GM19035 (cell line): ENCODE results near the gene USP8.
"Not testable (repeated sequence)": the region's sequence is repeated elsewhere in the genome, so short reads cannot be mapped to it uniquely, and the experiment has no call there.

Source experiments
- ATAC-seq: cut with Tn5 transposase; IDR thresholded peaks from one replicate; pipeline ENCODE4 v1.9.1; 2021; ENCODE audit not compliant: unreplicated experiment

The USP8 gene

DNA sequence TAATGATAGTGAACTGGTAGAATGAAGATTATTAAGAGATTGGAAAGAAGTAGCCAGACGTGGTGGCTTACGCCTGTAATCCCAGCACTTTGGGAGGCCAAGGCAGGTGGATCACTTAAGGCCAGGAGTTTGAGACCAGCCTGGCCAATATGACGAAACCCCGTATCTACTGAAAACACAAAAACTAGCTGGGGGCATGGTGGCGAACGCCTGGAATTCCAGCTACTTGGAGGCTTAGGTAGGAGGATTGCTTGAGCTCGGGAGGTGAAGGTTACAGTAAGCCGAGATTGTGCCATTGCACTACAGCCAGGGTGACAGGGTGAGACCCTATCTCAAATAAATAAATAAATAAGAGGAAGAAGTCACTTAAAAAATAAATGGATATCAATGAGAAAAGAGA, 14.0 kb downstream of the USP8 start:
- ATAC-seq: no peak

DNA sequence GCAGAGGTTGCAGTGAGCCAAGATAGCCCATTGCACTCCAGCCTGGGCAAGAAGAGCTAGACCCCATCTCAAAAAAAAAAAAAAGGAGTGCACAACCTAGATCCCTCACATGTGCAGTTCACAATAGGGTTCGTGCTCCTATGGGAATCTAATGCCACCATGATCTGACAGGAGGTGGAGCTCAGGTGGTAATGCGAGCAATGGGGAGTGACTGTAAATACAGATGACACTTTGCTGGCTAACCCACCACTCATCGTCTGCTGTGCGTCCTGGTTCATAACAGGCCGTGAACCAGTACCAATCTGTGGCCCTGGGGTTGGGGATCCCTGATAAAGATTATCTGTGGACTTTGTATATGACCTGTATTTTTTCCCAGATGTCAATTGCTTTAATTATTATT, 16.7 kb downstream of the USP8 start:
- no peak for ATAC-seq

DNA sequence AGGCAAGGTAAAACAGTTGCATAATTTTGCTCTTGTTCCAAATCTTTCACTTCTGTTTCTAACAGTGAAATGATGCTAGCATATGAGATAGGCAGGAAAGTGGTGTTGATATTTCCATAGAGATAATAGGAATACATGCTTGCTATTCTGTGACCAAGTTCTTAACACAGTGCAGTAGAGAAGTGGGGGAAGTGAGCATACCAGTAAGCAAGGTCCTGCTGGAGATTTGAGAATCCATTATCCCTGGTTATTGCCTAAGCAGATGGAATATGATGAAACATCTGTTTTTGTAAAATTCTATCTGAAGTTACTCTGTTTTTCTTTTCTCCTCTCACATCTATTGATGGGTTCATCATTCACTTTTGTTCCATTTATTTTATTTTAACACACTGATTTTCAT, 28.7 kb downstream of the USP8 start:
- ATAC-seq: no peak

DNA sequence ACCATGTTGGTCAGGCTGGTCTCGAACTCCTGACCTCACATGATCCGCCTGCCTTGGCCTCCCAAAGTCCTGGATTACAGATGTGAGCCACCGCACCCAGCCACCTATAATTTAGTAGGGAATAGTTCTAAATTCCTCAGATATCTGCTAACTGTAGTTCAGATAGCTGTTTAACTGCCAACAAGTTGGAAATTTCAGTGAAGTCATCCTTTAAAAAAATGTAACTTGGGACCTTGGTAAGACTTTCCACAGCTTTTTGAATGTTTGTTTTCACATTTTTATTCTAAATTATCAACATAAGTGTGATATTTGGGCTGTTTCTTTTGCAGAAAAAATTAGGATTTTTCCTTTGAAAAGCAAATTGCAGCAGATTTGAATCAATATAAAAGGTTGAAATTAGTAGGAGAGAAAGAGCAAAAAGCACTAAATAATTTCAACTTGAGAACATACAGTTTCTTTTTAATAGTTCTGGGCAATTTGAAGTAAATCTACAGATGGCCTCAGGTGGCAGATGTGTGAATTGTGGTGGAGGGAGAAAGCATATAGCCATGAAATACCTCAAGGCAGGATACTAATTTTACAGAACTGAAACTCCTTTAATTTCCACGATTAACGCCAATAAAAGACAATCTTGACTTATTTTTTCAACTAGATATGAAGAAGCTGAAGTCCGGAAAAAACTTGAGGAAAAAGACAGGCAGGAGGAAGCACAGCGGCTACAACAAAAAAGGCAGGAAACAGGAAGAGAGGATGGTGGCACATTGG, 34.3 kb downstream of the USP8 start:
- ATAC-seq: no peak

DNA sequence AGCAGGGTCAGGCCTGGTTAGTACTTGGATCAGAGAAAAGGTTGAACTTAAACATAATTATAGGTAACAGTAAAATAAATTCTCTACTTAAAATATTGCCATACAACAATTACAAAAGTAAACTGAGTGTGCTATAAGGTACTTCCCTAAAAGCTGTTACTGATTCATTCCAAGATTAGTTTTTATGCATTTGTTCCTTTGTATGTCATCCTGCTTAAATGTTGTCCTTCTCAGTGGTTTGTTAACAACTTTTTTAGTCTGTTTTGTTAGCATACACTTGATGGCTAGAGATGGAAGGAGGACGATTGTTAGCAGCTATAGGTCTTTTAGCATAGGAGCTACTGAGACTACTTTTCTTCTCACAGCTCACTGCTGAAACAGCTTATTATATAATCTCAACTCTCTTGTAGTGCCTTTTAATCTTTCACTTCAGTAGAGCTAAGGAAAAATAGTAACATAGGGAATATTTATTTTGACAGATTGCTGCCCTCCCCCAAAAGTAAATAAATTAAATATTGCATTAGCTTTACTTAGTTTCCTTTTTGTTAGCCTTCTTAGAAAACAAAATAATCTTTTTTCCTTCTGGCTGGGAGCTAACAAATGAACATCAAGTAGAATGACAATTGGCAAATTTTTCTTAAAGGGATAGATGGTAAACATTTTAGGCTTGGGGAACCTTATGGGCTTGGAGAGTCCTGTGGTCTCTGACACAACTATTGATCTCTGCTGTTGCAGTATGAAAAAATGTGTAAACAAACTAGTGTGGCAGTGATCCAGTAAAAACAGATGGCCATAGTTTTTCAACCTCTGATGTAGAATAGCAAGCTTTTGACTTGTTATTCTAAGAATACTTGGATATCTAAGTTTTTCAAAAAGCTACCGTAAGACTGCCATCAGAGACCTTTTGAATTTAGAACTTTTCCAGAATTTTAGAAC, 39.5 kb downstream of the USP8 start:
- no peak for ATAC-seq

DNA sequence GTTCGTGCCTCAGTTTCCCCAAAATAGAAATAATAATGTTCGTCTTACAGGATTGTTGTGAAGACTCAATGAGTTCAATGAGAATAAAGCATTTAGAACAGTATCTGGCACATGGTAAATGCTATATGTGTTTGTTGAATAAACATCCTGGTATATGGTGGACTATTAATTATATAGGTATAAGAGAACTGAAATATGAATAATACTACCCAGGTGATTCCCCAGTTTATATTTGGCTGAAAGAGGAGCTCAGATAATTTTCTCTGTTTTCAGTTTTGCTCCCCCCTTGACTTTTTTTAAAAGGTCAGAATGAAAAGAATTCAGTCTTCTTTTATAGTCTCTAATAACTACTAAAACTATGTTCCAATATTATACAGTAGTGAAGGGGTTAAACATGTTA, 46.9 kb downstream of the USP8 start:
- ATAC-seq: no peak

DNA sequence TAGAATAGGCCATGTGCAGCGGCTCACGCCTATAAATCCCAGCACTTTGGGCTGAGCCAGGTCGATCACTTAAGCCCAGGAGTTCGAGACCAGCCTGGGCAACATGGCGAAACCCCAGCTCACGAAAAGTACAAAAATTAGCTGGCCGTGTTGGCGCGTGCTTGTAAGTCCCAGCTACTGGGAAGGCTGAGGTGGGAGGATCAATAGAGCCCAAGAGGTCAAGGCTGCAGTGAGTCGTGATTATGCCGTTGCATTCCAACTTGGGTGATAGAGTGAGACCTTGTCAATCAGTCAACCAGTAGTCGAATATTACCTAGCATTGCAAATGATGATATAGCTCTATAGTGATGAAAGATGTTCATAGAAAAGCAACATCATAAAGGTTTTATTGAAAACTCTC, 51.9 kb downstream of the USP8 start:
- ATAC-seq: no peak

DNA sequence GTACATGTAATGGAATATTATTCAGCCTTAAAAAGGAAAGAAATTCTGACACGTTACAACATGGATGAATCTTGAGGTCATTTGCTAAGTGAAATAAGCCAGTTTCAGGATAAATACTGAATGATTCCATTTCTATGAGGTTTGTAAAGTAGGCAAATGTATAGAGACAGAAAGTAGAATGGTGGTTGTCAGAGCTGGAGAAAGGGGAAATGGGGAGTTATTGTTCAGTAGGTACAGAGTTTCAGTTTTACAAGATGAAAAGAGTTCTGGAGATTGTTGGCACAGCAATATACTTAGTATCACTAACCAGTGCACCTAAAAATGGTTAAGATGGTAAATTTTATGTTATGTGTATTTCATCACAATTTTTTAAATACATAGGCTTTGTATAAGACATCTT, 60.6 kb downstream of the USP8 start:
- ATAC-seq: no peak

DNA sequence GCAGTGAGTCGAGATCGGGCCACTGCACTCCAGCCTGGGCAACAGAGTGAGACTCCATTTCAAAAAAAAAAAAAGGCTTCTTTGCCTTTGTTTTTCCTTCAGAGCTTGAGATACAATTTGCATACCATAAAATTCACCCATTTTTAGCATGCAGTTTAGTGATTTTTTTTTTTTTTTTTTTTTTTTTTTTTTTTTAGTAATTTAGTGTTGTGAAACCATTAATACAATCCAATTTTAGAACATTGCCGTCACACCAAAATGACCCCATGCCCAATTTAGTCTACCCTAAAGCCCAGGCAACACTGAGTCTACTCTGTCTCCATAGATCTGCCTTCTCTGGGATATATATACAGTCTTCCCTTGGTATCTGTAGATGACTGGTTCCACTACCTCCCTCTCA, 61.2 kb downstream of the USP8 start:
- ATAC-seq: no peak

DNA sequence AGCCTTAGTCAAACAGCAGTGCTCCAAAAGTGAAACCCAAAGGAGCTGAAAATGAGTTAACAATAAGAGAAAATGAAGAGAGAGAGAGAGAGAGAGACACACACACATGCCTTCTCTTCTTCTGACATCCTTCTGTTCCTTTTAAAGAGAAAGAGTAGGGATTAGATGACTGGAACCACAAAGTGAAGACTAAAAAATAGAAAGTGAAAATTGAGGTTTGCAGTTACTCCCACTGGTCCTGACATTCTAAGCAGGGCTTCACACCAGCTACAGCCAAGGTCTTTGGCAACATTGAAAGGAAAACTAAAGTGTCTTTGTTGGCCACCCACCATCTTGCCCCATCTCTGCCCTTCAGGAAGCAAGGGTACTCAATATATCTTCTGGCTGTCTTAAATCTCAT, 63.1 kb downstream of the USP8 start:
- ATAC-seq: no peak

DNA sequence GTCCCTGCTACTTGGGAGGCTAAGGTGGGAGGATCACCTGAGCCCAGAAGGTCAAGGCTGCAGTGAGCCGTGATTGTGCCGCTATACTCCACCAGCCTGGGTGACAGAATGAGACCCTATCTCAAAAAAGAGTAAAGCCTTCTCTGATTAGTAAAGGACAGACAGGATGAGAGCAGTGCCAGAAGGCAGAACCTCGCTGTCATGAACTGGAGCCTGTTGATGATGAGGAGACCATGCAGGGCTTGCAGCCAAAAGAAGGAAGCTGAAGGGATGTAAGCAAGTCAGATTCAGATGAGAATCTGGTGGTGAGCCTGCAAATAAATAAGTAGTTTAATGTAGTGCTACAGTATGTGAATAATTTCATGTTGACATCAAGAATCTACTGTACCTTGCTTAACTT, 69.4 kb downstream of the USP8 start:
- ATAC-seq: no peak

DNA sequence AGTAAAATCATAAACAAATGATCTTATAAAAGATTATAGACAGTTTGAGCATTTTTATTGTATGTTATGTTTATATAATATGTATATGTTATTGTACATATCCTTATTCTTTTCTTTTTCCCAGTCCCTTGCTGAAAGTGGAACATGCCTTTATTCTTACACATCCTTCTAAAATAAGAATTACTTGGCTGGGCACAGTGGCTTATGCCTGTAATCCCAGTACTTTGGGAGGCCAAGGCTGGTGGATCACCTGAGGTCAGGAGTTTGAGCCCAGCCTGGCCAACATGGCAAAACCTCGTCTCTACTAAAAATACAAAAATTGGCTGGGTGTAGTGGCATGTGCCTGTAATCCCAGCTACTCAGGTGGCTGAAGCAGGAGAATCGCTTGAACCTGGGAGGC, 70.3 kb downstream of the USP8 start:
- not testable (repeated sequence) for ATAC-seq

DNA sequence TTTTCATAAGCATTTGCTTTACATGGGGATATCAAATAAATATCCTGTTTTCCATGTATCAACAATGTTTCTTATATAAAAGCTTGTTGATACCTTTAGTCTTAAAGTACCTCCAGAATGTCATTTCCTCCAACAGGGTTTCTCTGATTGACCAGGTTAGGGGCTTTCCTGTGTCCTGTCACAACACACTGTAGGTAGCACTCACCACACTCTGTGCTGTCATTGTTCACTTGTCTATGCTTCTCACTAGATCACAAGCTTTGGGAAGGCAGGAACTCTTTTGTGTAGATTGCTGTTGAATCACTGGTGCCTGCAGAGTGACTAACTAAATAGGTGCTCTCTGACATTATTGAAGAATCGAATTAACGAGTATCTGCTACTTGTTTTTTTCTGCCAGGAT, 72.5 kb downstream of the USP8 start:
- no peak for ATAC-seq

DNA sequence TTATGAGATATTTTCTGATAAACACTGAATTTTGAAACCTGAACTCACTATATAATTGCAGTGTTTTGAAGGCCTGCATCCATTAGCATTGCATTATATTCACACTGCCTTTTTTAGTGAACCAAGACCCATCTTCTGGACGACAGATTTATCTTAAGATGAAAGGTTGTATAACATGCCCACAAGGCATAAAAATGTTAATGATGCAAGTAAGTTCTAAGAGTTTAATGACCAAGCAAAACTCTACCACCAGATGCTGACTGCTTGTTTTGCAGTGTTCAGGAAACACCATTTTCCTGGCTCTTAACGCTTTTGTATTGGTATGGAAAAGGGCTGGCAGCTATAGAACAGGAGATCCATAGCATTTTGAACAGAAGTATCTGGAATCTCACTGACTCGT, 76.1 kb downstream of the USP8 start:
- ATAC-seq: no peak

DNA sequence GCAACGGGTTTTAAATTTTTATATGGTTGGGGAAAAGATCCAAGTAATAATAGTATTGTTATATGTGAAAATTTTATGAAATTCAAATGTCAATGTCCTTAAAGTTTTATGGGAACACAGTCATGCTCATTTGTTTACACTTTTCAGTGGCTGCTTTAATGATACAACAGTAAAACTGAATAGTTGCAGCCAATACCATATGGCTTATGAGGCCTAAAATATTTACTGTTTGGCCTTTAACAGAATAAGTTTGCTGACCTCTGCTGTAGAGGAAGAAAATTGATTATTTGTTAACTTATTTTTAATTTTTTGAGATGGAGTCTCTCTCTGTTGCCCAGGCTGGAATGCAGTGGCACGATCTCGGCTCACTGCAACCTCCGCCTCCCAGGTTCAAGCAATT, 77.6 kb downstream of the USP8 start:
- ATAC-seq: no peak

DNA sequence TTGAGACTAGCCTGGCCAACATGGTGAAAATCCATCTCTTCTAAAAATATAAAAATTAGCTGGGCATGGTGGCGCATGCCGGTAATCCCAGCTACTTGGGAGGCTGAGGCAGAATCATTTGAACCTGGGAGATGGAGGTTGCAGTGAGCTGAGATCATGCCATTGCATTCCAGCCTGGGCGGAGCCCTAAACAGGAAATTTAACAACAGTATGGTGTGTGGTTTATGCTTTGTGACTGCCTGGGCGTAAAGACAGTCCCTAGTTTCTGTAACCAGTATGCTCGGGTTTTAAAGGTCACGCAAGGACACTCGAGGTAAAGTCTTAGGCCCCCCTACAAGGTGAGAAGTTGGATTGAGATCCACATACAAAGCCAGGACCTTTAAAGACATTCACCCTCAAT, 78.9 kb downstream of the USP8 start:
- ATAC-seq: no peak

DNA sequence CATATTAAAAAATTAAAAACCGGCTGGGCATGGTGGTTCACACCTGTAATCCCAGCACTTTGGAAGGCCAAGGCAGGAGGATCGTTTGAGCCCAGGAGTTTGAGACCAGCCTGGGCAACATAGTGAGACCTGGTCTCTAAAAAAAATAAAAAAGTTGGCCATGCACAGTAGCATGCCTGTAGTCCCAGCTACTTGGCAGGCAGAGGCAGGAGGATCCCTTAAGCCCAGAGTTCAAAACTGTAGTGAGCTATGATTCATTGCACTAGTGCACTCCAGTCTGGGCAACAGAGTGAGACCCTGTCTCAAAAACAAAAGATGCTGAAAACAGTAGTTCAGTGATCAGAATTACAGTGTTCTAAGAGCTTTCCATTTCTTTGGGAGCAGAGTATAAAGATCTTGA, 81.5 kb downstream of the USP8 start:
- not testable (repeated sequence) for ATAC-seq

DNA sequence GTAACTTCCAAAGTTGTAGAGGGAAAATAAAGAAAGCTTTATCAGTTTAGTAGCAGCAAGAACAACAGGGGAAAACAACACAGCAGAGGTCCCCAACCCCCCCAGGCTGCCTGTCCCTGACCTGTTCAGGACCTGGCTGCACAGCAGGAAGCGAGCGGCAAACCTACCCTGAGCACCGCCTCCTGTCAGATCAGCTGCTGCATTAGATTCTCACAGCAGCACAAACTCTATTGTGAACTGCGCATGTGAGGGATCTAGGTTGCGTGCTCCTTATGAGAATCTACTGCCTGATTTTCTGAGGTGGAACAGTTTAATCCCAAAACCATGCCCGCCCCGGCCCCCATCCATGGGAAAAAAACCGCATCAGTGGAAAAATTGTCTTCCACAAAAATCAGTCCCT, 81.9 kb downstream of the USP8 start:
- no peak for ATAC-seq

DNA sequence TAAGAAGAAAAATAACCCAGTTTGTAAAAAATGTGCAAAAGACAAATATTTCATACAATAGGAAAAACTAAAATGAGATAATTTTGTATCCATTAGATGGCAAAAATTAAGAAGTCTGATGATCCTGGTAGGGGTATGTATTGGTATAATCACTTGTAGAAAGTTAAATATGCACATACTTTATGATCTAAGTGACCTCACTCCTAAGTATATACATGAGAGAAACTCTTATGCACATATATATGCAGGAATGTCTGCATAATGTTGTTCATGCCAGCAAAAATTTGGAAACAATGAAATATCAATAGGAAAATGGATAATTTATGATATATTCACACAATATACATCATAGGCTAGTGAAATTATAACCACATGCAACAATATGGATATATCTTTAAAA, 88.8 kb downstream of the USP8 start:
- no peak for ATAC-seq

DNA sequence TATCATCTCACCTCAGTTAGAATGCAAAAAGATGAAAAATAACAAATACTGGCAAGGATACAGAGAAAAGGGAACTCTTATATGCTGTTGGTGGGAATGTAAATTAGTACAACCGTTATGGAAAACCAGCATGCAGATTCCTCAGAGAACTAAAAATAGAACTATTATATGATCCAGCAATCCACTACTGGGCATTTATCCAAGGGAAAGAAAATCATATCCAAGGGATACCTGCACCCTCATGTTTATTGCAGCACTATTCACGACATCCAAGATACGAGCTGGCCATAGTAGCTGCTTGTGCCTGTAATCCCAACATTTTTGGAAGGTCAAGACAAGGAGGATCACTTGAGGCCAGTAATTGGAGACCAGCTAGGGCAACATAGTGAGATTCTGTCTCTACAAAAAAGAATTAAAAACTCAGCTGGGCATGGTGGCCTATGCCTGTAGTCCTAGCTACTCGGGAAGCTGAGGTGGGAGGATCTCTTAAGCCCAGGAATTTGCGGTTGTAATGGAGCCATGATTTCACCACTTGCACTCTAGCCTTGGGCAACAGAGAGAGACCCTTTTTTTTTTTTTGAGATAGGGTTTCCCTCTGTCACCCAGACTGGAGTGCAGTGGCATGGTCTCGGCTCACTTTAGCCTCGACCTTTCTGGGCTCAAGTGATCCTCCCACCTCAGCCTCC, 95.7 kb downstream of the USP8 start:
- ATAC-seq: no peak

DNA sequence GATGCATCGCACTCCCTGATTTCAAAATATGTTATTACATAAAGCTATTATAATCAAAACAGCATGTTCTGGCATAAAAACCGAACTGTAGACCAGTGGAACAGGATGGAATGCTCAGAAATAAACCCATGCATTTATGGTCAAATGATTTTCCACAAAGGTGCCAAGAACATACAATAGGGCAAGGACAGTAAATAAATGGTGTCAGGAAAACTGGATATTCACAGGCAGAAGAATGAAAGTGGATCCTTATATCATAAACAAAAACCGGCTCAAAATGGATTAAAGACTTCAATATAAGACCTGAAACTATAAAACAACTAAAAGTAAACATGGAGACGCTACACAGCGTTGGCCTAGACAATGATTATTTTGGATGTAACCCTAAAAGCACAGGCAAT, 99.6 kb downstream of the USP8 start:
- no peak for ATAC-seq

DNA sequence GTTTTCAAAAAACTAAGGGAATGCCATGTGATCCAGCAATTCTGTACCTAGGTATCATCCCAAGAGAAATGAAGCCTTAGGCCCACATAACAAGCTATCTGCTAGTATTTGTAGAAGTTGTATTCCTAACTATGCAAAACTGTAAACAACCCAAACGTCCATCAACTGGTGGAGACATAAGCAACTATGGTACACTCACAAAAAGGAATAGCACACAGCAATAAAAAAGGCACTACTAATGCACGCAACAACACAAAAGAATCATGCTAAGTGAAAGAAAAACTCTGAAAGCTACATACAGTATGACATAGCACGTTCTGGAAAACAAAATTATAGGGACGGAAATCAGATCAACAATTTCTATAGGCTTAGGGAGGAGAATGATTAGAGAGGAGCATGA, 107.0 kb downstream of the USP8 start:
- no peak for ATAC-seq
